Cardiac septum (tissue), 1 donor: Measurements from ENCODE around the gene TMEM163. TPM values are rescaled to one million over a fixed set of nuclear protein-coding genes. Genes with fewer than 3 reads are reported as not detected.
"Not testable (repeated sequence)": the region's sequence is repeated elsewhere in the genome, so short reads cannot be mapped to it uniquely, and the experiment has no call there.

Experiments used
- DNase-seq: peaks from one replicate; pipeline ENCODE4 v3.0.0-alpha.2; 2020; ENCODE audit warnings: low spot score
- intact Hi-C: fragments of 100-400 bp; cut with DNase I; formaldehyde crosslinking; loops from one replicate; pipeline ENCODE4 v1.14.0; 2022
- total RNA-seq: library from RNA; stranded (reverse); fragmentation: NEBNext Ultra II Directional; extraction: Animal tissue kit (Norgen Biotek cat#: 25700); gene quantifications from one replicate; pipeline ENCODE4 v1.2.1, GENCODE V29; 2021
- donor health status: DM: no; HTN: no; CAD: no.

The TMEM163 gene
- total RNA-seq, 1 donor from 2014 or later = 0.38 TPM

- DNase-seq = no peak
- intact Hi-C loops = no loop called here
These were observed 151.1 kb downstream of the TMEM163 start for GRCh38 chr2:134567666-134568065.

GRCh38 chr2:134564955-134565354 is 153.8 kb downstream of the TMEM163 start:
- not testable (repeated sequence) for DNase-seq

GRCh38 chr2:134564549-134564948 is 154.3 kb downstream of the TMEM163 start:
- no peak for DNase-seq
- intact Hi-C loops = no loop called here

More at GRCh38 chr2:134564955-134565354, 153.8 kb downstream of the TMEM163 start:
- intact Hi-C loops = not testable (repeated sequence)

GRCh38 chr2:134558208-134558830 is 160.5 kb downstream of the TMEM163 start:
- intact Hi-C loops = no loop called here
- DNase-seq = no peak

GRCh38 chr2:134555411-134555810 is 163.4 kb downstream of the TMEM163 start:
- intact Hi-C loops = no loop called here
- DNase-seq = no peak

- intact Hi-C loops = no loop called here
- DNase-seq = no peak
These were observed 165.1 kb downstream of the TMEM163 start for GRCh38 chr2:134553657-134554056.

- intact Hi-C loops = no loop called here
- no peak for DNase-seq
These were observed 168.1 kb downstream of the TMEM163 start for GRCh38 chr2:134550566-134551164.

GRCh38 chr2:134549104-134549503 is 169.7 kb downstream of the TMEM163 start:
- no peak for DNase-seq

GRCh38 chr2:134540990-134541389 is 177.8 kb downstream of the TMEM163 start:
- no peak for DNase-seq
- intact Hi-C loops = no loop called here

More at GRCh38 chr2:134549104-134549503, 169.7 kb downstream of the TMEM163 start:
- intact Hi-C loops = no loop called here

- DNase-seq = no peak
- intact Hi-C loops = no loop called here
These were observed 178.8 kb downstream of the TMEM163 start for GRCh38 chr2:134539981-134540380.

GRCh38 chr2:134537702-134538101 is 181.1 kb downstream of the TMEM163 start:
- no peak for DNase-seq
- intact Hi-C loops = no loop called here

GRCh38 chr2:134537121-134537520 is 181.7 kb downstream of the TMEM163 start:
- intact Hi-C loops = no loop called here

GRCh38 chr2:134536296-134536695 is 182.5 kb downstream of the TMEM163 start:
- no peak for DNase-seq
- intact Hi-C loops = no loop called here

More at GRCh38 chr2:134537121-134537520, 181.7 kb downstream of the TMEM163 start:
- no peak for DNase-seq

- intact Hi-C loops = no loop called here
- no peak for DNase-seq
These were observed 186.3 kb downstream of the TMEM163 start for GRCh38 chr2:134532537-134532936.

GRCh38 chr2:134527381-134527780 is 191.4 kb downstream of the TMEM163 start:
- DNase-seq = no peak
- intact Hi-C loops = no loop called here

GRCh38 chr2:134522496-134523455 is 196.0 kb downstream of the TMEM163 start:
- intact Hi-C loops = no loop called here
- DNase-seq = no peak

GRCh38 chr2:134518101-134518500 is 200.7 kb downstream of the TMEM163 start:
- intact Hi-C loops = no loop called here
- no peak for DNase-seq

GRCh38 chr2:134515137-134515536 is 203.7 kb downstream of the TMEM163 start:
- intact Hi-C loops = no loop called here
- DNase-seq = no peak

- intact Hi-C loops = no loop called here
- DNase-seq = no peak
These were observed 205.4 kb downstream of the TMEM163 start for GRCh38 chr2:134513465-134513804.

GRCh38 chr2:134512734-134513464 is 205.9 kb downstream of the TMEM163 start:
- no peak for DNase-seq
- intact Hi-C loops = no loop called here
